Gastroesophageal sphincter (tissue), 3 donors: ENCODE data around the gene RAPGEF1.

Experiments used
- CTCF ChIP-seq, 4 experiments: fragments of 200-600 bp in 2 of 4; fragments of 450-650 bp in 2 of 4; sonication (generic) in 1 of 4; IDR thresholded peaks; one replicate each; pipeline ENCODE4 v1.5.1; 2017 to 2019; ENCODE audit warnings: antibody characterized with exemption in 4 of 4, mild to moderate bottlenecking in 2 of 4, moderate library complexity in 2 of 4
- EP300 ChIP-seq: sonication (generic); formaldehyde crosslinking; IDR thresholded peaks from one replicate; pipeline ENCODE4 v1.6.1; 2017; ENCODE audit warnings: antibody characterized with exemption, mild to moderate bottlenecking
- POLR2A ChIP-seq, 2 donors: fragments of 450-650 bp; IDR thresholded peaks; one replicate each; pipeline ENCODE4 v1.6.1; 2017; ENCODE audit warnings: antibody characterized with exemption in 2 of 2, mild to moderate bottlenecking in 2 of 2, moderate library complexity in 1 of 2
- POLR2AphosphoS5 ChIP-seq: sonication (generic); formaldehyde crosslinking; IDR thresholded peaks from one replicate; pipeline ENCODE4 v1.6.1; 2017; ENCODE audit warnings: antibody characterized with exemption

- no peak for TF ChIP-seq EP300
- peak in 3 of 4 experiments; percentile 39 to 52 (median 45) for TF ChIP-seq CTCF (IDR thresholded peaks at IDR 0.05)
- no peak for TF ChIP-seq POLR2AphosphoS5
- no peak for TF ChIP-seq POLR2A (IDR thresholded peaks at IDR 0.05)
These were observed 7.5 kb upstream of the RAPGEF1 start for GRCh38 chr9:131747352-131747751.
